Activated CD4-positive, alpha-beta T cell treated with anti-CD3 and anti-CD28 coated beads, Interleukin-2, amount 50 U/mL, for 4 hours (primary cell): ENCODE results near the gene CAPN12.

ENCODE experiments used
- DNase-seq, 2 experiments: peaks; one replicate each; pipeline ENCODE4 v3.0.0-alpha.2; 2020

Gene CAPN12

GRCh38 chr19:38737281-38737865 lies 6.9 kb downstream of the CAPN12 start:
- DNase-seq, result no peak

DNA sequence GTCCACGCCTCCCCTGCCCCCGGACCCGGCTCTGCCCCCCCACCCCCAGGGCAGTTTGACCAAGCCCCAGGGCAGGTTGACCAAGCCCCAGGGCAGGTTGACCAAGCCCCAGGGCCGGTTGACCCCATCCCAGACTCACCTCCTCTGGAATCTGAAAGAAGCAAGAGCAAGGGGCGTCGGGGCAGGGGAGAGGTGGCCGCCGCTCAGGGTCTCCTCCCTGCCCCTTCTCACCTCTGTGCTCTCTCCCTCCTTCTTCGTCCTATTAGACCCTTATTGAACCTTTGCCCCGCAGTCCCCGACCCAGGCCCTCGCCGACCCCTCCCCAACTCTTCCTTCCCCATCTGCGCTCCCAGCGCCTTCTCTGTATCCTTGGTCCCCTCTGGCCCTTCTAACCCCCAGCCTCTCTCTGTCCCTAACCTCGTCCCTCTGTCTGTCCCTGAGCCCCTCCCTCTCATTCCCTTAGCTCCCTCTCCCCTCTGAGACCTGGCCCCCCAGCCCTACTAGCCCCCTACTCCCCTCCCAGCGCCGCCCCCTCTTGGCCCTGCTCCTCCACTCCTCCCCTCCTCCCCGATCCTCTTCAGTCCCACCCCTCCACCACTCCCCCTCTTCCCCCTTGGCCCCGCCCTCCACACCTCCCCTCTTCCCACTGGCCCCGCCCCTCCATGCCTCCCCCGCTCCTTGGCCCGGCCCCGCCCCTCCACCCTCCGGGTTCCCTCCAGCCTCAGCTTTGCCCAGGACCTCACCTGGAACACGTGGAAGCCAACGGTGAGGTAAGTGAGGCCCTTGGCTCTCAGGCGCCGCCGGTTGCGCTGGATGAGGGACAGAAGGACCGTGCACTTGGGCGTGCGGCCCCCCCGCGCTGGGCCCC lies 7.6 kb downstream of the CAPN12 start:
- DNase-seq, result peak; percentile 66 to 74

DNA sequence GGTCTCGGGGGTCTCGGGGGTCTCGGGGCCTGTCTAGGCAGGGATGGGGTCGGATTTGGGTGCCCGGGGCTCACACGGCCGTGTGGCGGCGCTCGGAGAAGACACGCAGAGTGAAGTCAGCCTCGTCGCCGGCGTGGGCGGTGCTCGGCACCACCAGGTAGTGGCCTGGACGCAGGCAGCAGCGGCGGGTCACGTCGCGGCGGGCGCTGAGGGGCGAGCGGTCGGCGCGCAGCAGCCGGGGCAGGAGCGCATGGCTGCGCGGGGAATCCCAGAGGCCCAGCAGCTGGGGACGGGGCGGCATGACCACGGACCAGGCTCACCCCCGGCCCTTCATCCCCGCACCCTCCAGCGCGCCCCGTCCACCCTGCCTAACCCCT lies 8.2 kb downstream of the CAPN12 start:
- peak; percentile 61 to 67 for DNase-seq

DNA sequence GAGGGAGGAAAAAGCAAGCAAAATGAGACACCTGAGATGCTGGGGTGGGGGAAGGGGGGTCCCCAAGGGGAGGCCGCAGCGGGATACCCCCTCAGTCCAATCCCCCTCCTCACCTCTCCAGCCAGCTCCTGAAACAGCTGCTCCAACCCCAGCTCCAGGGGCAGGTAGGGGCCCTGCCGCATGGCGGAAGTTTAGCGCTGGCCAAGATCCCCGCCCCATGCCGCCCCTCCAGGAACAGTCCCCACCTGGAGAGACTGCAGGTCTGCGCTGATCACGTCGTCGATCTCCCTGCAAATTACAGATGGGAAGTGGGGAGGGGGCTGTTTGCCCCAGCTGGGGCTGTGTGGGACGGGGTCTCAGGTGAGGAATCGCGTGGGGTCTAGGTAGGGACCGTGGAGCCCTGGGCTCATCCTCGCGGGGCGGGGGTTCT lies 9.0 kb downstream of the CAPN12 start:
- no peak for DNase-seq

DNA sequence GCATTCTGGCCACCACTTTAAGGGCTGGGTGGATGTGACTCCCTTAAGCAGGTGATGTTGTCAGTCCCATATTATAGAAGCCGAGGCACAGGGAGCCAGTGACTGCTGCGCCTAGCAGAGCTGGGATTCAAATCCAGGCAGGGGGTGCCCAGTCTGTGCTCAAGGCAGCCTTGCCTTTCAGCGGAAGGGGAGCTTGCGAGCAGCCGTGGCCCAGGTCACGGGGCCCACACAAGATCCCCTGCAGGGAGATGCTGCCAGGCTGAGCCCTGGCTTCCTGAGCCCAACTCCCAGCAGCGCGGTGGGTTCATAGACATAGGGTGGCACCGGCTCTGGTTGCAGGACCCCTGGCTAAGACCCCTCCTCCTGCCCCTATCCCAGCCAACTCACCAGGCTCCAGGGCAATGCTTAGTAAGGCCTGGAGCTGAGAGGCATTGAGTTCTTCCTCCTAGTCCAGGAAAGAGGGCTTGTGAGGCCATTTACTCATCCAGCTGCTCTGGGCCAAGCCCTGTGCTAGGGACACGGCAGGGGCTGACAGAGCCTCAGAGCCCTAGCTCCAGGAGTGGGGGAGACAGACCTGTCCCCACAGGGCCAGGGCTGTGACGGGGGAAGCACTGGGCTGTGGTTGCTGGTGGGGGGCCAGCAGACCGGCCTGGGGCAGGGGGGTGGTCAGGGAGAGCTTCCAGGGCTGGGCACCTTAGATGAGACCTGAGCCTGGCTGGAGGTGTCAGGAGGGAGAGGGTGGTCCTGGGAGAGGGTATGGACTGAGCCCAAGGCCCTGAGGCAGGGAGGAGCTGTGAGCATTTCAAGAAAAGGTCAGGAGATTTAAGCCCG lies 9.6 kb downstream of the CAPN12 start:
- no peak for DNase-seq

GRCh38 chr19:38734176-38734425 lies 10.2 kb downstream of the CAPN12 start:
- no peak for DNase-seq

DNA sequence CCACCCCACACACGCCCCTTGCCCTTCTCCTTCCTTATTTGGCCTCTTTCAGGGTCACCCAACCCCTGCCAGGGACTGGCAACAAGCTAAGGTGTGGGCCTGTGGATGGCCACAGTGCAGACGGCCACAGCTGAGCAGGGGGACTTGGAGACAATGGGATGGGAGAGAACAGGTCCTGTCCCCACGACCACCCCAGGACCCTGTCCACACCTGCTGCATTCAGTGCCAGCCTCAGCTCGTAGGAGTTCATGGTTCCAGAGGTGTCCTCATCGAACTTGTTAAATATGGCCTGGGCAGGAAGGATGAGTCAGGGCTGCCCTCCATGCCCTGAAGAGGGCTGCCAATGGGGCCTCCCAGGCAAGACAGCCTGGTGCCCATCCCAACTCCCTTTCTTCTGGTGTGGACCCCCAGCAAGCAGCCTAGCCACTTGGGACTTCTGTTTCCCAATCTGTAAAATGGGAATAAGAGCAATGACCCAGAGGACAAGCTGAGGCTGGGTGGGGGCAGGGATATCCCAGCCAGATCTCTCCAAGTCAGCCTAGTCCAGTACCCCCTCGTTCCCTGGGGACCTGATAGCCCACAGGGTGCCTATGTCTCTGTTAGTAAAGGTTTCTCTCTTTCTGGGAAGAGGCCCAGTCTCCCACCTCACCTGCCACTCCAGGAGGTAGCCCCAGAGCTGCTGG lies 10.6 kb downstream of the CAPN12 start:
- DNase-seq, result no peak

- no peak for DNase-seq
These were observed 11.1 kb downstream of the CAPN12 start for GRCh38 chr19:38733241-38733492.

DNA sequence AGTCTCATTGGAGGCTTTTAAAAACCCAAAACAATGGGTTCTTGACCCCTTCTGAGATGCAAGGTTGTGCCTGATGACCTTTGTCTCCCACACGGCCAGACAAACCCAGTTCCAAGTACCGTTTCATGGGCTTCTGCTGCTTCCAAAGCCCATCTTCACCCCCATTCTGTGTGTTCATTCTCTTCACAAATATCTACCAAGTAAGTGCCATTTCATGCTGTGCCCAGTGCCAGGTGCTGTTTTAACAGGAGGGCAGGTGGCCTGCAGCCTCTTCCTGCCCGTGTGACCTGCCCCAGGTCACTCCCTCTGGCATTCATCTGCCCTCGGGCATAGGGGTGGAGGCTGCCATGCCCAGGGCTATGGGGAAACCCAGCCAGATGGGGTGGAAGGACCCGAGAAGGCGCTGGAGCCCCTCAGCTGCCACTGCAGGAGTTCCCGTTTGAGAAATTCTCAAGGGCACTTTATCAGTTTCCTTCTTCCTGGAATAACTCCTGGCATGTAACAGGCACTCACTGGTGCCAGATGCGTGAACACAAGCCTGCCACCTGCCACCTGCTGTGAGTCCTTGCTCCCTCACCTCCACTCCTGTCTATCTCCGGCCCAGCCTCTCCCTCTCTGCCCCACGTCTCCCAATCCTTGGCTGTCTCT lies 12.5 kb downstream of the CAPN12 start:
- no peak for DNase-seq

DNA sequence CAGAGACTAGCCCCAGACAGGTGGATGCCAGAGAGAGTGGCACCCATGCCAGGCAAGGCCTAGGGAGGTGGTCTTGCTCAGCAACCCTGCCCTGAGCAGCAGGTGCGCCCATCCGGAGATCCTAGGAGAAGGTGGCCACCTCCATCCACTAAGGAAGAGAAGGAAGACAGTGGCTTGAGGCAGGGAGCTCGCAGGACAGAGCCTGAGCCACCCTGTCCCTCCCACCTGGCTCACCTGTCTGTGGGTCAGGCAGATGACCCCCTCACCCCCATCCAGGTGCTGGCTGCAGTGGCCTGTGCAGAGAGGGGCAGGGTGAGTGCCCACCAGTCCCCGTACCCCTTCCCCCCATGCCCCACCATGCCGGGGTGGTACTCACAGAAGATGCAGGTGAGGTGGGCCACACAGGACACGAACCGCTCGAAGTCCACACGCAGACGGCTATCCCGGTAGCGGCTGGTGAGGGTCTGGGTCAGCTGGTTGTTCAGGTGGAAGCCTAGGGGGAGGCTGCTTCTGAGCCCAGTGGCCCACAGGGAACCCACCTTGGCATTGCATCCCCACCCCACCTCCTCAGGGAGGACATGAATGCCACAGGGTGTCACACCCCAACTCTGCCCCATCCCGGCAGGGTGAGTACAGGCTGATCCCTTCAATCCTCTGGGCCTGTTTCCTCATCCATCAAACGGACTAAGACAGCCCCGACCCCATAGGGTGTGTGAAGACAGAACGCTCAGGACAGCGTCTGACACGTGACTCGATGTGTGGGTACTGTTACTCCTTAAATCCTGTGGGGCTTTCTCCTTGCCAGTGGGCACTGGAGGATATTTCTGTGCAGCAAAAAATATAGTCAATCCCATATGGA lies 13.3 kb downstream of the CAPN12 start:
- DNase-seq, result no peak

- DNase-seq, result no peak
These were observed 13.9 kb downstream of the CAPN12 start for GRCh38 chr19:38730470-38730730.

DNA sequence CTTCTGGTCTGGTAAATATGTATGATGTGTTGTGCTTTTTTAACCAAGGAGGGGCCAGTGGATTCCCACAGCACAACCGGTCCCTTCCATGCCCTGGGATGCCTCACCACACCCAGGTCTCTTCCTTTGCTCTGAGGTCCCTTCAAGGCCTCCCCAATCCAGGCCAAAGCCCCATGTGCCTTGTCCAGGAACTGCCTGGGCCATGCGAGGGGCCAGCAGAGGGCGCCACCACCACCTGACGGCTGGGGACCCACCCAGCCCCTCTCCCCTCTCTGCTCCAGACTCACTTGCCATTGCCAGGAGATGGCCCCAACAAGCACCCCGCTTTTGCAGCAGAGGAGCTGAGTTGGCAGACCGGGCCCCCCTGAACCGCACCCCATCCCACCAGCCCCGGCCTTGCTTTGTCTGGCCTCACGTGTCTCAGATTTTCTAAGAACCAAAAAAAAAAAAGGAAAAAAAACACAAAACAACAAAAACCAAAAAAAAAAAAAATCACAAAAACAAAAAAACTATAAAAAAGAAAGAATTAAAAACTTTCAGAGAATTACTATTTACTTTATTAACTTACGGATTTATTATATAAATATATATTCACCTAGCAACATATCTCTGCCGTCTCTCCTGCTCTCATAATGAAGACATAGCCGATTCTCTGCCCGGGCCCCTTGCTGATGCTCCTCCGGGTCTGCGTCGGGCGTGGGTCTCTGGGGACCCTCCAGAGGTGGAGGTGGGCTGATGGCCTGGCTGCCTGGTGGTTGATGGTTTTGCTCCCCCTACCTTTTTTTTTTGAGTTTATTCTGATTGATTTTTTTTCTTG lies 14.4 kb downstream of the CAPN12 start:
- peak; percentile 75 to 76 for DNase-seq

- no peak for DNase-seq
These were observed 15.3 kb downstream of the CAPN12 start for GRCh38 chr19:38728752-38729541.

GRCh38 chr19:38727868-38728660 lies 16.2 kb downstream of the CAPN12 start:
- DNase-seq, result no peak

GRCh38 chr19:38727306-38727867 lies 16.9 kb downstream of the CAPN12 start:
- no peak for DNase-seq

DNA sequence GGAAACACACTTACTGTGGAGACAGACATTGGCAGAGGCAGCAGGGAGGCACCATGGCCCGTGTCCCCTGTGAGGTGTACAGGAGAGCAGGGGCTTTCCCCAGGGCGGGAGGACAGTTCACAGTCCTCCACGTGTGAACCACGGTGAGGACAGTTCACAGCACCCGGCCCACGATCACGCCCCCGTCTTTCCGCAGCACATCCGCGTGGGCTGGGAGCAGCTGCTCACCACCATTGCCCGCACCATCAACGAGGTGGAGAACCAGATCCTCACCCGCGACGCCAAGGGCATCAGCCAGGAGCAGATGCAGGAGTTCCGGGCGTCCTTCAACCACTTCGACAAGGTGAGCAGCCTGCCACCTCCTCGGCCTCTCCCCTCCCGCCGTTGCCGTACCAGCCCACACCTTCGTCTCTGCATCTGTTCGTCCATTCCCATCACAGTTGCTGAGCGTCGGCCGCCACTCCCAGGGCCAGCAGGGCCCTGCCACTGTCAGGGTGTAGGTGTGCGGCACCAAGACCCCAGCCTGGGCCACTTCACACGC lies 17.4 kb downstream of the CAPN12 start:
- peak in 1 of 2 experiments; percentile 34 for DNase-seq

- DNase-seq, result no peak
These were observed 18.0 kb downstream of the CAPN12 start for GRCh38 chr19:38726284-38726673.

DNA sequence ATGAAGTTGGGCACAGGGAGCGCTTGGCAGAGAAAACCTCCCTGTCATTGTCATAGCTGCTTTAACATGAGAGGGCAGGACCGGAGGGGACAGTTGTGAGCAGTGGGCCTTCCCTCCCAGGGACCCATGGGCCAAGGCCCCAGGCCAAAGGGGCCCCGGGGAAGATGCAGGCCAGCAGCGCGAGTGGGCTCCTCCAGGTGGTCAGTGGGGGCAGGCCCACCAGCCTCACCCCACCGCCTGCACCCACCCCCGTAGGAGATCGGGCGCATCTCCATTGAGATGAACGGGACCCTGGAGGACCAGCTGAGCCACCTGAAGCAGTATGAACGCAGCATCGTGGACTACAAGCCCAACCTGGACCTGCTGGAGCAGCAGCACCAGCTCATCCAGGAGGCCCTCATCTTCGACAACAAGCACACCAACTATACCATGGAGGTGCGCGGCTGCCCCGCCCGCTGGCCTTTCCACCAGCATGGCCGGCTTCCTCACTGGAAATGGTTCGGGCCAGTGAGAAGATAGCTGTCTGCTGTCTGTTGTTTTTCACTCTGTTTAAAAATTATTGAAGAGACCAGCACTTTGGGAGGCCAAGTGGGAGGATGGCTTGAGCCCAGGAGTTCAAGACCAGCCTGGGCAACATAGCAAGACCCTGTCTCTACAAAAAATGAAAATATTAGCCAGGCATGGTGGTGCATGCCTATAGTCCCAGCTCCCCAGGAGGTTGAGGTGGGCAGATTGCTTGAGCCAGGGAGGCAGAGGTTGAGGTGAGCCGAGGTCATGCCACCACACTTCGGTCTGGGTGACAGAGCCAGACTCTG lies 18.6 kb downstream of the CAPN12 start:
- no peak for DNase-seq
